Esophagus squamous epithelium (tissue), 4 donors: ENCODE measurements around the gene PTPRN2.

Experiments
- POLR2A ChIP-seq, 4 donors: fragments of 450-650 bp; IDR thresholded peaks; one replicate each; pipeline ENCODE4 v1.6.1; 2017; ENCODE audit warnings: antibody characterized with exemption in 4 of 4, mild to moderate bottlenecking in 4 of 4, moderate library complexity in 3 of 4
- TF ChIP-seq, protein P1 (sequence below), 6 experiments: fragments of 450-650 bp in 4 of 6; fragments of 200-600 bp in 2 of 6; sonication (generic) in 2 of 6; IDR thresholded peaks; one replicate each; pipeline ENCODE4 v1.5.1; 2016 to 2019; ENCODE audit warnings: antibody characterized with exemption in 6 of 6, mild to moderate bottlenecking in 4 of 6, moderate library complexity in 4 of 6

DNA sequence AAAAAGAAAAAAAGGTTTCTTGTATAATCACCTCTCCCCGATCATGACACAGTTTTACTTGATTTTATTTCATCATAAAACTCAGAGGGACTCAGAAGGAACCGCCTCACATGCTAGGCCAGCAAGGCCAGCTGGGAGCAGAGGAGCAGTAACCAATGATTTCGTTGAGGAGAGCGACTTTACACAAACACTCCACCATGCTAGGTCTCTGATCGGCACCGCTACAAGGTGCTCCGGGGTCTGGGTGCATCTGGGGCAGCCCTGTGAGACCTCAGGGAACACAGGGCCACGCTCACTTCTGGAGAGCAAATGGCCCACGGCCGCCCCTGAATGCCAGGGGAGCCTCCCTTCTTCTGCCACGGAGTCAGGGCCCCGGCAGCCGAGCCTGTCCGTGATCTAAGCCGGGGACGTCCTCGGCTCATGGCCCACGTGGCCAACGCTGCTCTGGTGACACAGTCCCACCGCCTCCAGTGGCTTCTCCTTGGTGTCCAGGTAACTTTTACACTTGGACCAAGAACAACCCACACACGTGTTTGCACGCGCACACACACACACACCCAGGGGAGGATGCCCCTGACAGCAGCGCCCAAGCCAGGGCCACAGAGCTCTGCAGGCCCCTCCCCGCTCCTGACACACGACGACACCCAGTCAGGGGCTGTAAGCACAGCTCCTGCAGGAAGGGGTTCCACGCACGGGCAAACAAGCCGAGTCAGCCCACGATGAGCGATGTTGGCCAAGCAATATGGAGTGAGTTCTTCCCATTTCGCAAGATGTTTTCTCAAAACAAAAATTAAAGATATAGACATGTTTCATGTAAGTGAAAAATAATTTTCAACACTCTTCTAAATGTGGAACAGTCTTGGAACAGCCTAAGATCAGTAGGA lies 918.5 kb downstream of the PTPRN2 start:
- TF ChIP-seq, protein P1, sequence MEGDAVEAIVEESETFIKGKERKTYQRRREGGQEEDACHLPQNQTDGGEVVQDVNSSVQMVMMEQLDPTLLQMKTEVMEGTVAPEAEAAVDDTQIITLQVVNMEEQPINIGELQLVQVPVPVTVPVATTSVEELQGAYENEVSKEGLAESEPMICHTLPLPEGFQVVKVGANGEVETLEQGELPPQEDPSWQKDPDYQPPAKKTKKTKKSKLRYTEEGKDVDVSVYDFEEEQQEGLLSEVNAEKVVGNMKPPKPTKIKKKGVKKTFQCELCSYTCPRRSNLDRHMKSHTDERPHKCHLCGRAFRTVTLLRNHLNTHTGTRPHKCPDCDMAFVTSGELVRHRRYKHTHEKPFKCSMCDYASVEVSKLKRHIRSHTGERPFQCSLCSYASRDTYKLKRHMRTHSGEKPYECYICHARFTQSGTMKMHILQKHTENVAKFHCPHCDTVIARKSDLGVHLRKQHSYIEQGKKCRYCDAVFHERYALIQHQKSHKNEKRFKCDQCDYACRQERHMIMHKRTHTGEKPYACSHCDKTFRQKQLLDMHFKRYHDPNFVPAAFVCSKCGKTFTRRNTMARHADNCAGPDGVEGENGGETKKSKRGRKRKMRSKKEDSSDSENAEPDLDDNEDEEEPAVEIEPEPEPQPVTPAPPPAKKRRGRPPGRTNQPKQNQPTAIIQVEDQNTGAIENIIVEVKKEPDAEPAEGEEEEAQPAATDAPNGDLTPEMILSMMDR (IDR thresholded peaks at IDR 0.05) = no peak
- no peak for TF ChIP-seq POLR2A (IDR thresholded peaks at IDR 0.05)
